ENCODE measurements around the gene ITPK1.

ITPK1 gene

GRCh38 chr14:93086441-93087055, 29.2 kb downstream of the ITPK1 start:
- Mint-ChIP-seq H3K4me3 (no peak overlapping the region), H3K27ac (peak overlapping the region; percentile 70), H3K9me3 (no peaks in the 10 kb centered on the region), H3K36me3 (ENCODE audit: low read depth) (peaks cover 2% of the 10 kb centered on the region), H3K4me1 (peaks cover 60% of the 10 kb centered on the region), H3K27me3 (no peaks in the 10 kb centered on the region)
- peak; percentile 76 for ATAC-seq
- DNase-seq, result peak; percentile 48

GRCh38 chr14:93085911-93086310, 29.8 kb downstream of the ITPK1 start:
- ATAC-seq (no peak), DNase-seq (no peak)
- Mint-ChIP-seq H3K9me3 (no peaks in the 10 kb centered on the region), H3K4me1 (peaks cover 63% of the 10 kb centered on the region), H3K27ac (peak overlapping the region; percentile 70), H3K27me3 (no peaks in the 10 kb centered on the region), H3K36me3 (ENCODE audit: low read depth) (peaks cover 2% of the 10 kb centered on the region), H3K4me3 (no peak overlapping the region)

GRCh38 chr14:93084866-93085857, 30.6 kb downstream of the ITPK1 start:
- Mint-ChIP-seq H3K9me3 (no peaks in the 10 kb centered on the region), H3K4me1 (peaks cover 59% of the 10 kb centered on the region), H3K27ac (no peak overlapping the region), H3K4me3 (no peak overlapping the region), H3K27me3 (no peaks in the 10 kb centered on the region), H3K36me3 (ENCODE audit: low read depth) (peaks cover 2% of the 10 kb centered on the region)
- no peak for ATAC-seq
- DNase-seq, result no peak

DNA sequence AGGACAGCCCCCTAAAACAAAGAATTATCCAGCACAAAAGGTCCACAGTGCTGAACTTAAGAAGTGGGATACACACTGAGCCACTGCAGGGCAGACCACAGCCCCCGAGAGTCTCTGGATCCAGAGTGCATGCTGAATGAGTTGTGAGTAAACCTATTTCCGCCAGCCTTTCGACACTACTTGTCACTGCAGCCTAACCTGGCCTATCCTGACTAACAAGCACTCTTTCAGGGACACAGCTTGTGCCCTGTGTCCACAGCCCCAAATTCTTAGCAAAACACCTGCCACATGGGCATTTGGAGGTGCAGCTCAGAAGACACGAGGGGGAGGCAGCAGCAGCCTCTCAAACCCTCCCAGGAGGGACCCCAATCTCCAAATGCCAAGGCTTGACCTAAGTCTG, 31.3 kb downstream of the ITPK1 start:
- Mint-ChIP-seq H3K4me1 (peaks cover 63% of the 10 kb centered on the region), H3K4me3 (no peak overlapping the region), H3K36me3 (ENCODE audit: low read depth) (peaks cover 2% of the 10 kb centered on the region), H3K27ac (no peak overlapping the region), H3K27me3 (no peaks in the 10 kb centered on the region), H3K9me3 (no peaks in the 10 kb centered on the region)
- DNase-seq, result no peak
- no peak for ATAC-seq

- DNase-seq, result no peak
- peaks cover 2% of the 10 kb centered on the region for H3K36me3 Mint-ChIP-seq (ENCODE audit: low read depth)
- H3K4me3 Mint-ChIP-seq, result no peak overlapping the region
- no peaks in the 10 kb centered on the region for H3K27me3 Mint-ChIP-seq
- peaks cover 68% of the 10 kb centered on the region for H3K4me1 Mint-ChIP-seq
- no peaks in the 10 kb centered on the region for H3K9me3 Mint-ChIP-seq
- no peak overlapping the region for H3K27ac Mint-ChIP-seq
- no peak for ATAC-seq
Measured at GRCh38 chr14:93083917-93084316, 31.8 kb downstream of the ITPK1 start.

- Mint-ChIP-seq H3K36me3 (ENCODE audit: low read depth) (peaks cover 2% of the 10 kb centered on the region), H3K4me1 (peaks cover 78% of the 10 kb centered on the region), H3K4me3 (peak overlapping the region; percentile 21), H3K27me3 (no peaks in the 10 kb centered on the region), H3K27ac (peak overlapping the region; percentile 87), H3K9me3 (no peaks in the 10 kb centered on the region)
- DNase-seq (no peak), ATAC-seq (no peak)
Measured at GRCh38 chr14:93082576-93083001, 33.1 kb downstream of the ITPK1 start.

GRCh38 chr14:93081876-93082570, 33.7 kb downstream of the ITPK1 start:
- peak overlapping the region; percentile 87 for H3K27ac Mint-ChIP-seq
- no peaks in the 10 kb centered on the region for H3K9me3 Mint-ChIP-seq
- H3K36me3 Mint-ChIP-seq (ENCODE audit: low read depth), result peaks cover under 1% of the 10 kb centered on the region
- DNase-seq (peak; percentile 69), ATAC-seq (peak; percentile 66)
- no peaks in the 10 kb centered on the region for H3K27me3 Mint-ChIP-seq
- H3K4me1 Mint-ChIP-seq, result peaks cover 76% of the 10 kb centered on the region
- peak overlapping the region; percentile 35 for H3K4me3 Mint-ChIP-seq

- Mint-ChIP-seq H3K4me3 (no peak overlapping the region), H3K27ac (no peak overlapping the region), H3K27me3 (no peaks in the 10 kb centered on the region), H3K9me3 (no peaks in the 10 kb centered on the region), H3K4me1 (peaks cover 75% of the 10 kb centered on the region), H3K36me3 (ENCODE audit: low read depth) (no peaks in the 10 kb centered on the region)
- DNase-seq (no peak), ATAC-seq (no peak)
Measured at GRCh38 chr14:93079865-93080403, 35.8 kb downstream of the ITPK1 start.

GRCh38 chr14:93079321-93079720, 36.4 kb downstream of the ITPK1 start:
- no peak overlapping the region for H3K4me3 Mint-ChIP-seq
- H3K27ac Mint-ChIP-seq, result no peak overlapping the region
- ATAC-seq (no peak), DNase-seq (no peak)
- no peaks in the 10 kb centered on the region for H3K9me3 Mint-ChIP-seq
- H3K36me3 Mint-ChIP-seq (ENCODE audit: low read depth), result no peaks in the 10 kb centered on the region
- H3K27me3 Mint-ChIP-seq, result no peaks in the 10 kb centered on the region
- H3K4me1 Mint-ChIP-seq, result peaks cover 77% of the 10 kb centered on the region

GRCh38 chr14:93078870-93079269, 36.9 kb downstream of the ITPK1 start:
- no peak for ATAC-seq
- H3K27me3 Mint-ChIP-seq, result no peaks in the 10 kb centered on the region
- H3K4me1 Mint-ChIP-seq, result peaks cover 79% of the 10 kb centered on the region
- H3K36me3 Mint-ChIP-seq (ENCODE audit: low read depth), result no peaks in the 10 kb centered on the region
- no peak for DNase-seq
- no peak overlapping the region for H3K4me3 Mint-ChIP-seq
- no peaks in the 10 kb centered on the region for H3K9me3 Mint-ChIP-seq
- H3K27ac Mint-ChIP-seq, result no peak overlapping the region

DNA sequence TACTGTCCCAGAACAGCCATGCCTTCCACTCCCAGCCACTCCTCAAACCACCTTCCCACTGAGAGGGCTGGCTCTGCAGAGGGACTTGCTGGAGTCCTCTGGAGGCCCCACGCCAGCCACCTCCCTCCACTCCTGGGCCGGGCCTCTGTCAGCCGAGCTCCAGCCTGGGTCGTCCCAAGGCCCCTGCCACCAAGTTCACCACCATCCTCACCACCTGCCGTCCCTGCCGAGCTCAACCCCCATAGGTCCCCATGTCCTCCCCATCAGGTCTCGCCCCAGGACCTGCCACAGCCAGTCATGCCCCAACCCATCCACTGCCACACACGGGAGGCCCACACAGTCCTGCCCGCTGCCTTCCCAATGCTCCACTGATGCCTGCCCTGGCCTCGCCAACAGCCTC, 39.0 kb downstream of the ITPK1 start:
- no peak overlapping the region for H3K27ac Mint-ChIP-seq
- H3K27me3 Mint-ChIP-seq, result no peaks in the 10 kb centered on the region
- ATAC-seq (peak; percentile 11), DNase-seq (no peak)
- H3K9me3 Mint-ChIP-seq, result no peaks in the 10 kb centered on the region
- H3K36me3 Mint-ChIP-seq (ENCODE audit: low read depth), result peaks cover 6% of the 10 kb centered on the region
- H3K4me3 Mint-ChIP-seq, result no peak overlapping the region
- H3K4me1 Mint-ChIP-seq, result peaks cover 75% of the 10 kb centered on the region

- ATAC-seq (no peak), DNase-seq (no peak)
- H3K27ac Mint-ChIP-seq, result no peak overlapping the region
- H3K9me3 Mint-ChIP-seq, result no peaks in the 10 kb centered on the region
- no peaks in the 10 kb centered on the region for H3K27me3 Mint-ChIP-seq
- no peak overlapping the region for H3K4me3 Mint-ChIP-seq
- H3K36me3 Mint-ChIP-seq (ENCODE audit: low read depth), result peaks cover 6% of the 10 kb centered on the region
- peaks cover 74% of the 10 kb centered on the region for H3K4me1 Mint-ChIP-seq
Measured at GRCh38 chr14:93075891-93076290, 39.8 kb downstream of the ITPK1 start.

DNA sequence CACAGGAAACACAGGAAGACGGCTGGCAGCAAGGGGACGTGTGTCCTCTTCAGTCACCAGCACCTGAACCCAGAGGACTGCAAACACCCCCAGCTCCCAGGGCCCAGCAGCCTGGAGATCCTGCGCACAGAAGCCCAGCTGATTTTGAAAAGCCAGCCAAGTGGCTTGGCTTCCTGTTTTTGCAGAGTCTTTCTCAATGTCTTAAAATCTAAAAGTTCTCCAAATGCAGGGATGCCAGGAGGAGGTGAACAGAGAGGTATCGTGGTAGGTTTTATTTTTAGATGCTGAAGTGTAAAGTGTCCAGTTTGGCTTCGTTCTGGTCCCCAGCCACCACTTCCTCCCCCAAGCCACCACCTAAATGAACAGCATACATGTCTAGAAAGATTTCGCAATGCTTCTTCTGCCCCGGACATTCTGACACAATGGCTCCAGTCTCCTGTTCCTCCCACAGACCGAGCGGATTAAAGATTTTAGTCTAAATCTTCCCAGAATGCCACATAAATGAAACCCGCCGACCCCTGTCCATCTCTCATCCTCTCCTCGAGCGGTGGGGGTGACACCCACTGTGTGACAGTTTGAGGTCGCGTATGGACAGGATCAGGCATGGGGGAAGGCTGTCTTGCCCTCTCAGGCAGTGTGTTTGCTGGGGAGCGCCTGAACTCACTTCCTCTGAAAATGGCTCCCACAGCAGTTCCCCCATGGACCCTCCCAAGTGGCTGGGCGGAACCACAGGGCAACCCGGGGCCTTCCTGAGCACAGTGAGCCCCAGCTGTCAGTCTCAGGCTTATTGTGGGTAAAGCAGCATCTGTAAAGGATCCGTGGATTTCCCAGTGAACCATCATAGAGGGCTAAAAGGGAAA, 41.6 kb downstream of the ITPK1 start:
- H3K27me3 Mint-ChIP-seq, result no peaks in the 10 kb centered on the region
- ATAC-seq (peak; percentile 18), DNase-seq (no peak)
- no peaks in the 10 kb centered on the region for H3K9me3 Mint-ChIP-seq
- peaks cover 6% of the 10 kb centered on the region for H3K36me3 Mint-ChIP-seq (ENCODE audit: low read depth)
- H3K27ac Mint-ChIP-seq, result peak overlapping the region; percentile 67
- peaks cover 74% of the 10 kb centered on the region for H3K4me1 Mint-ChIP-seq
- peak overlapping the region; percentile 62 for H3K4me3 Mint-ChIP-seq

DNA sequence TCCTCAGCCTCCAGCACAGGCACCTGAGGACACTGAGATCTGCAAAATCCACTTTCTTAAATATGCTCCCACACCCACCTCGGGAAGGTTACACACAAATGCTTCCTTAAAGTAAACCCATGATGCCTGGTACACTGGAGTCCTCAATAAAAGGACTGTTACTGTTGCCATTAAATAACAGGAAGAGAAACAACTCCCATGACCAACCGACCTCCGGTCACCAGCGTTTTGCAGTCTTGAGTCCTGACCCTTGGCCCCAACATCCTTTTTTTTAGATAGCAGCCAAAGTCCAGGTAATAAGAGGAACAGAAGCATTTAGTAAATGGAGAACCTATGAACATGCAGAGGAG, 42.4 kb downstream of the ITPK1 start:
- ATAC-seq, result no peak
- Mint-ChIP-seq H3K36me3 (ENCODE audit: low read depth) (peaks cover 6% of the 10 kb centered on the region), H3K27ac (peak overlapping the region; percentile 88), H3K27me3 (no peaks in the 10 kb centered on the region), H3K4me1 (peaks cover 71% of the 10 kb centered on the region), H3K4me3 (peak overlapping the region; percentile 59), H3K9me3 (no peaks in the 10 kb centered on the region)
- no peak for DNase-seq

All from activated naive CD8-positive, alpha-beta T cell treated with anti-CD3 and anti-CD28 coated beads, Interleukin-2, amount 50 U/mL, for 24 hours (primary cell).